ENCODE results near the gene GALR3. TPM values are rescaled to one million over a fixed set of nuclear protein-coding genes. Genes with fewer than 3 reads are reported as not detected.
A peak's percentile ranks its signal among the peaks of the same experiment; 100 is the strongest.

GALR3 gene
- total and polyA plus RNA-seq, 9 donors: not detected

DNA sequence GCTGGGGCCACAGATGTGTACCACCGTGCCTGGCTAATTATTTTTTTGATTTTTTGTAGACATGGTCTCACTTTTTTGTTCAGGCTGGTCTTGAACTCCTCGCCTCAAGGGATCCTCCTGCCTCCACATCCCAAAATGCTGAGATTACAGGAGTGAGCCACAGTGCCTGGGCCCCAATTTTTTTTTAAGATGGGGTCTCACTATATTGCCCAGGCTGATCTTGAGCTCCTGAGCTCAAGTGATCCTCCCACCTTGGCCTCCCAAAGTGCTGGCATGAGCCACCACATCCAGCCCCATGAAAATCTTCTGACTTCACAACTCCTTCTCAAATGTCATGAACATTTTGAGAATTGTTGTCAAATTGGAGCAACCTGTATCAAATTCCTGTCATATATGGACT, 23.3 kb downstream of the GALR3 start:
- WGBS, 3 donors: 87 to 93% (median 89%) methylated on average over 2 of the region's 2 CpGs
- no peak overlapping the region for H3K27ac ChIP-seq
- DNase-seq: no peak
- no peak overlapping the region for H3K4me3 ChIP-seq
- intact Hi-C loops (cut with DNase I): loop anchor here in 1 of 4 donors (10.0 kb wide), 1 partner anchor 358 kb away; the partner anchor contains the start of gene MAFF
- TF ChIP-seq EP300 (IDR thresholded peaks at IDR 0.05) (no peak), CTCF (IDR thresholded peaks at IDR 0.05) (no peak), POLR2A (IDR thresholded peaks at IDR 0.05) (no peak)
- H3K27me3 ChIP-seq: no peaks in the 10 kb centered on the region
- peaks cover 11% of the 10 kb centered on the region for H3K4me1 ChIP-seq (ENCODE audit: insufficient read depth)
- H3K36me3 ChIP-seq: no peaks in the 10 kb centered on the region
- H3K9me3 ChIP-seq: no peaks in the 10 kb centered on the region

GRCh38 chr22:37848587-37849088, 25.5 kb downstream of the GALR3 start:
- intact Hi-C loops (cut with DNase I): loop anchor here in 1 of 4 donors (10.0 kb wide), 1 partner anchor 356 kb away; the partner anchor contains the start of gene MAFF
- peak overlapping the region; percentile 59 for H3K4me3 ChIP-seq
- no peak for TF ChIP-seq EP300 (IDR thresholded peaks at IDR 0.05)
- no peak for TF ChIP-seq POLR2A (IDR thresholded peaks at IDR 0.05)
- TF ChIP-seq CTCF (IDR thresholded peaks at IDR 0.05): no peak
- WGBS, 3 donors: 25 to 38% (median 31%) methylated on average over 27 of the region's 27 CpGs
- H3K27ac ChIP-seq: peak overlapping the region; percentile 47 to 66
- no peaks in the 10 kb centered on the region for H3K9me3 ChIP-seq
- no peaks in the 10 kb centered on the region for H3K36me3 ChIP-seq
- no peaks in the 10 kb centered on the region for H3K27me3 ChIP-seq
- H3K4me1 ChIP-seq (ENCODE audit: insufficient read depth): peaks cover 5% of the 10 kb centered on the region
- DNase-seq: no peak

GRCh38 chr22:37849089-37849751, 26.0 kb downstream of the GALR3 start, which contains the start of gene EIF3L:
Gene EIF3L, plus strand, starts transcription at chr22:37849419. Its CDS starts 31 bp downstream, at chr22:37849450.
- intact Hi-C loops (cut with DNase I): loop anchor here in 1 of 4 donors (10.0 kb wide), 1 partner anchor 356 kb away; the partner anchor contains the start of gene MAFF

DNA sequence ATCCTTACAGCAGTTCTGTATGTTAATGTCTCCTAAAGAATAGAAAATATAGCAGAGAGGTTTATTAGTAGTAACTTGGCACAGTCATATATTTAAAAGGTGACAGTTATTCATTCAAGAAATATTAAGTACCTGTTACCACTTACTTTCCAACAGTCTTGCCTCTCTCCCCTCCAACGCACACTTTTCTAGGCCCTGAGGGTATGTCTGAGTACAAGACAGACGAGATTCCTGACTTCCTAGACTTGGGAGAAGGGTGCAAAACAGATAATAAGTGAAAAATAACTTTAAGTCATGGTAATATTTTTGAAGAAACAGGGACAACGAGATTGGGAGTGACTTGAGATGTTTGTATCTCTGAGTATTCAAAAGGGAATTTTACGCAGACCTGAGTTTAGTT, 27.6 kb downstream of the GALR3 start:
- no peaks in the 10 kb centered on the region for H3K9me3 ChIP-seq
- no peak overlapping the region for H3K4me3 ChIP-seq
- H3K4me1 ChIP-seq (ENCODE audit: insufficient read depth): peaks cover 5% of the 10 kb centered on the region
- no peak overlapping the region for H3K27ac ChIP-seq
- no peaks in the 10 kb centered on the region for H3K36me3 ChIP-seq
- no peak for TF ChIP-seq CTCF (IDR thresholded peaks at IDR 0.05)
- 81 to 82% (median 82%) methylated on average over 4 of the region's 4 CpGs for WGBS, 3 donors
- no peak for DNase-seq
- intact Hi-C loops (cut with DNase I): no loop called here
- no peaks in the 10 kb centered on the region for H3K27me3 ChIP-seq

More at GRCh38 chr22:37849089-37849751, 26.0 kb downstream of the GALR3 start, which contains the start of gene EIF3L:
- Histone ChIP-seq H3K4me3 (peak within 1 kb of the TSS; percentile 59), H3K36me3 (no peaks in the 10 kb centered on the region), H3K4me1 (ENCODE audit: insufficient read depth) (peaks cover 5% of the 10 kb centered on the region), H3K9me3 (no peaks in the 10 kb centered on the region), H3K27ac (peak within 1 kb of the TSS; percentile 47 to 66), H3K27me3 (no peaks in the 10 kb centered on the region)
- DNase-seq: peak; percentile 85 to 92 (median 87)
- 1% methylated on average over 49 of the region's 49 CpGs for WGBS, 3 donors
- TF ChIP-seq CTCF (IDR thresholded peaks at IDR 0.05) (no peak), POLR2A (IDR thresholded peaks at IDR 0.05) (peak; percentile 86), EP300 (IDR thresholded peaks at IDR 0.05) (peak; percentile 14)
